Measurements from ENCODE around the gene C1QTNF1. TPM values are rescaled to one million over a fixed set of nuclear protein-coding genes. Genes with fewer than 3 reads are reported as not detected.
"Not testable (repeated sequence)": the region's sequence is repeated elsewhere in the genome, so short reads cannot be mapped to it uniquely, and the experiment has no call there.

C1QTNF1 gene
- total RNA-seq, 1 experiment from 2014 or later = 4.0 TPM

DNA sequence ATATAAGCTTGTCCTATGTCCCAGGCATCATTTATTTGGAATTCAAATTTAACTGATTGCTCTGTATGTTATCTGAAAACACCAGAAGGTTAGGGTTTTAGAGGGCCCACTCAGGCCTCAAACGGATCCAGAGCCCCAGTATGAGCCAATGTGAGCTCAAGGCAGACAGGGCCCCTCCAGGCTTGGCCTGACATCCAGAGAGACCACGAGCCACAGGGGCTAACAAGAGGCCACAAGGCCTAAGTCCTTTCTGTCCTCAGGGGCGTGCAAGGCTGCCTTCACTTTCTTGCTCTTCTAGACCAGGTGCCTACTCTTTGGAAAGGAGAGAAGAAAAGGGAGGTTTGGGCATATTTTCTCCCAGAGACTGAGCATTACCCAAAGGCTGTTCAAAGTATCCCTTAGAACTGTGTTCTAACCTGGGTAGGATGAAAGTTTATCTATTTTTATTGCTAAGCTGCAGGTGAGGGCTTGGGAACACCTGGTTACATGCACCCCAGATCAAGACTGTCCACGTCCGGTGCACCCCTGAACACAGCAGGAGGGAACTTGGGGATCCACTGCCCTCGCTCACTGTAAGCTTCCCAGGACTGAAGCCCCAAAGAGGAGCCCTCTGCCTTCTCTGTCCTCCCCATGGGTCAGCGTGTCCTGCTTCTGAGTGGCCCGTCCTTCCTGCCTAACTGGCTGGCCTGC is 49.2 kb downstream of the C1QTNF1 start:
- ChIA-PET RAD21 (ENCODE audit: low non-redundant PET in 1 of 2, low total read pairs in 2 of 2, uncharacterized antibody in 2 of 2, unreplicated experiment in 2 of 2) (no interaction called here), POLR2A (no interaction called here), CTCF (interaction anchor here (1.2 to 2.5 kb wide), 6 partner anchors 9 to 328 kb away, joined by 3 to 11 read pairs (median 6); no protein-coding TSS in a partner anchor)
- Histone ChIP-seq H3K9me3 (ENCODE audit: control insufficient read depth in 1 of 2, insufficient read depth in 1 of 2, low read depth in 1 of 2, low read length in 2 of 2) (no peaks in the 10 kb centered on the region), H3K27ac (ENCODE audit: low read depth, low read length) (no peak overlapping the region), H4K20me1 (ENCODE audit: insufficient read depth) (no peaks in the 10 kb centered on the region), H3K4me1 (ENCODE audit: control insufficient read depth in 1 of 2, insufficient read depth in 2 of 2, low read length in 2 of 2) (peaks cover 10 to 22% of the 10 kb centered on the region in 2 experiments; a peak in 3 of 4 replicates), H3K9me2 (ENCODE audit: insufficient read depth) (no peaks in the 10 kb centered on the region), H3K79me2 (ENCODE audit: insufficient read depth, low read length) (peaks cover 9% of the 10 kb centered on the region; the same call in 1 of the 2 replicates), H3K27me3 (ENCODE audit: insufficient read depth, low read length) (no peaks in the 10 kb centered on the region), H2AFZ (ENCODE audit: low read depth, low read length, poor library complexity, severe bottlenecking) (no peak overlapping the region), H3K9ac (ENCODE audit: low read length) (no peak overlapping the region), H3K36me3 (ENCODE audit: control insufficient read depth in 1 of 2, insufficient read depth in 2 of 2, low read length in 2 of 2) (no peaks in the 10 kb centered on the region; a peak in 1 of 4 replicates), H3K4me2 (ENCODE audit: low read length) (0 out of 2 replicates have a peak overlapping the region, but pooled peaks have one; percentile 93), H3K4me3 (replicated peaks in 1 of 2; ENCODE audit: low read depth in 1 of 2, low read length in 2 of 2) (no peak overlapping the region)
- BruUV-seq (replicated peaks) = no TSS peak
- TF ChIP-seq SP1 (IDR thresholded peaks at IDR 0.05; ENCODE audit: low read depth) (no peak), POLR2A (IDR thresholded peaks at IDR 0.05; ENCODE audit: borderline replicate concordance, extremely low read depth, insufficient read depth, insufficient read length) (no peak)
- DNase-seq (ENCODE audit: low read depth, low spot score) = no peak
- intact Hi-C loops (cut with micrococcal nuclease) = no loop called here
- no peak for ATAC-seq

- CTCF ChIA-PET = interaction anchor here (0.9 to 1.8 kb wide), 6 partner anchors 9 to 327 kb away, joined by 3 to 16 read pairs (median 6); no protein-coding TSS in a partner anchor
- no TSS peak for BruUV-seq (replicated peaks)
- Histone ChIP-seq H3K4me1 (ENCODE audit: control insufficient read depth in 1 of 2, insufficient read depth in 2 of 2, low read length in 2 of 2) (peaks cover 10 to 22% of the 10 kb centered on the region in 2 experiments; a peak in 3 of 4 replicates), H3K4me3 (replicated peaks in 1 of 2; ENCODE audit: low read depth in 1 of 2, low read length in 2 of 2) (no peak overlapping the region), H3K9me2 (ENCODE audit: insufficient read depth) (no peaks in the 10 kb centered on the region), H3K9ac (ENCODE audit: low read length) (no peak overlapping the region), H3K36me3 (ENCODE audit: control insufficient read depth in 1 of 2, insufficient read depth in 2 of 2, low read length in 2 of 2) (peaks cover 2 to 3% of the 10 kb centered on the region in 2 experiments; a peak in 2 of 4 replicates), H4K20me1 (ENCODE audit: insufficient read depth) (no peaks in the 10 kb centered on the region), H3K9me3 (ENCODE audit: control insufficient read depth in 1 of 2, insufficient read depth in 1 of 2, low read depth in 1 of 2, low read length in 2 of 2) (no peaks in the 10 kb centered on the region), H2AFZ (ENCODE audit: low read depth, low read length, poor library complexity, severe bottlenecking) (peak overlapping the region; percentile 99), H3K27ac (ENCODE audit: low read depth, low read length) (no peak overlapping the region), H3K27me3 (ENCODE audit: insufficient read depth, low read length) (no peaks in the 10 kb centered on the region), H3K79me2 (ENCODE audit: insufficient read depth, low read length) (peaks cover 9% of the 10 kb centered on the region; the same call in 1 of the 2 replicates), H3K4me2 (ENCODE audit: low read length) (peak overlapping the region; percentile 93)
- no peak for DNase-seq (ENCODE audit: low read depth, low spot score)
- RAD21 ChIA-PET (ENCODE audit: low non-redundant PET in 1 of 2, low total read pairs in 2 of 2, uncharacterized antibody in 2 of 2, unreplicated experiment in 2 of 2) = interaction anchor here in 1 of 2 experiments (1.5 kb wide), 1 partner anchor 318 kb away, joined by 3 read pairs; no protein-coding TSS in a partner anchor
- POLR2A ChIA-PET = no interaction called here
- ATAC-seq = no peak
- intact Hi-C loops (cut with micrococcal nuclease) = no loop called here
- TF ChIP-seq ELF1 (IDR thresholded peaks at IDR 0.05; ENCODE audit: borderline replicate concordance, low read depth) (no peak), SRF (IDR thresholded peaks at IDR 0.05; ENCODE audit: low read depth) (no peak), ATF3 (IDR thresholded peaks at IDR 0.05) (no peak), TCF7L2 (IDR thresholded peaks at IDR 0.05; ENCODE audit: borderline replicate concordance, extremely low read depth, insufficient read depth, insufficient read length) (no peak), FOSL1 (IDR thresholded peaks at IDR 0.05; ENCODE audit: low read depth) (no peak)
- TF ChIP-seq, protein P1, sequence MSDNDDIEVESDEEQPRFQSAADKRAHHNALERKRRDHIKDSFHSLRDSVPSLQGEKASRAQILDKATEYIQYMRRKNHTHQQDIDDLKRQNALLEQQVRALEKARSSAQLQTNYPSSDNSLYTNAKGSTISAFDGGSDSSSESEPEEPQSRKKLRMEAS (IDR thresholded peaks at IDR 0.05) = no peak
Observed at GRCh38 chr17:79073706-79074088, 49.7 kb downstream of the C1QTNF1 start.

DNA sequence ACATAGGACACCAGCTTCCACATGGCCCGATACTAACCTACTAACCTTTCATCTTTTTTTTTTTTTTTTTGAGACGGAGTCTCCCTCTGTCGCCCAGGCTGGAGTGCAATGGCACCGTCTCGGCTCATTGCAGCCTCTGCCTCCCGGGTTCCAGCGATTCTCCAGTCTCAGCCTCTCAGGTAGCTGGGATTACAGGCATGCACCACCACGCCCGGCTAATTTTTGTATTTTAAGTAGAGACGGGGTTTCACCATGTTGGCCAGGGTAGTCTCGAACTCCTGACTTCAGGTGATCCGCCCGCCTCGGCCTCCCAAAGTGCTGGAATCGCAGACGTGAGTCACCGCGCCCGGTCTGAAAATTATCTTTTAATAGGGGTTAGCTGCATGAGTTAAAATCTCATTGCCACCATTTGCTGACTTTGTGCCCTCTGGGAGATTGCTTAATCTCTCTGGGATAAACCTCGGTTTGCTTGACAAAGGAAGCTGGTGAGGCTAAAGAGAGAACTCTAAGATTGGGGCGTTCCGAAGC is 50.2 kb downstream of the C1QTNF1 start:
- POLR2A ChIA-PET = interaction anchor here (0.9 to 1.7 kb wide), 5 partner anchors 8 to 48 kb away, joined by 3 to 5 read pairs (median 4); no protein-coding TSS in a partner anchor
- Histone ChIP-seq H3K4me1 (ENCODE audit: control insufficient read depth in 1 of 2, insufficient read depth in 2 of 2, low read length in 2 of 2) (peaks cover 10 to 22% of the 10 kb centered on the region in 2 experiments; a peak in 3 of 4 replicates), H3K27ac (ENCODE audit: low read depth, low read length) (peak overlapping the region; percentile 36; the same call in 1 of the 2 replicates), H3K9ac (ENCODE audit: low read length) (peak overlapping the region; percentile 32; the same call in 1 of the 2 replicates), H2AFZ (ENCODE audit: low read depth, low read length, poor library complexity, severe bottlenecking) (peak overlapping the region; percentile 99), H3K4me2 (ENCODE audit: low read length) (peak overlapping the region; percentile 93), H3K4me3 (replicated peaks in 1 of 2; ENCODE audit: low read depth in 1 of 2, low read length in 2 of 2) (peak overlapping the region; percentile 35 to 78; a peak in 3 of 4 replicates)
- CTCF ChIA-PET = interaction anchor here (0.7 to 1.8 kb wide), 13 partner anchors 8 to 327 kb away, joined by 3 to 16 read pairs (median 6); no protein-coding TSS in a partner anchor
- H3K9me2 ChIP-seq (ENCODE audit: insufficient read depth); ATAC-seq; BruUV-seq (replicated peaks); H3K9me3 ChIP-seq (ENCODE audit: control insufficient read depth in 1 of 2, insufficient read depth in 1 of 2, low read depth in 1 of 2, low read length in 2 of 2); H4K20me1 ChIP-seq (ENCODE audit: insufficient read depth); H3K27me3 ChIP-seq (ENCODE audit: insufficient read depth, low read length); H3K79me2 ChIP-seq (ENCODE audit: insufficient read depth, low read length); H3K36me3 ChIP-seq (ENCODE audit: control insufficient read depth in 1 of 2, insufficient read depth in 2 of 2, low read length in 2 of 2); intact Hi-C loops (cut with micrococcal nuclease); DNase-seq (ENCODE audit: low read depth, low spot score): not testable (repeated sequence)
- RAD21 ChIA-PET (ENCODE audit: low non-redundant PET in 1 of 2, low total read pairs in 2 of 2, uncharacterized antibody in 2 of 2, unreplicated experiment in 2 of 2) = interaction anchor here in 1 of 2 experiments (1.0 to 1.5 kb wide), 2 partner anchors 12 to 318 kb away, joined by 3 to 5 read pairs; no protein-coding TSS in a partner anchor

Measured in HCT116 (cell line).